ENCODE results near the gene E2F7.

The E2F7 gene

GRCh38 chr12:77031745-77032144, 33.6 kb downstream of the E2F7 start:
- no peak overlapping the region for H3K4me3 ChIP-seq (ENCODE audit: low read depth, low read length)
- DNase-seq (ENCODE audit: low read depth) = peak; percentile 1

GRCh38 chr12:77025782-77026314, 39.5 kb downstream of the E2F7 start:
- DNase-seq (ENCODE audit: low read depth) = no peak

DNA sequence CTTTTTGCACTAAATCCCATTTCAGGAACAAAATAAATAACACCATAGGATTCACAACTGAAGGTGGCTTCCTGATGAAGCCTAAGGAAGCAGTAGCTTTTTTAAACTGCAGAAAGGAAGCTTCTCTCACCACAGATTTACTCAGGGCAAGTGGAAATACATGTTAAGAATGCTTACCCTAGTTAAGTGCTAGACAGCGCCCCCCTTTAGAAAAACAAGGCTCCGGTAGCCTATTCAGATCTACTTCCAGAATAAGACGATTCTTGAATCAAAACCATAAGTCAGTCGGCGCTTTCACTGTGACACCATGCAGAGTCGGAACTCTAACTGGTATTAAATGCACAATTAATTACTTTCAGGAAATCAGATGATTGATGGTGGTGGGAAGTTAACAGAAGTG, 41.9 kb downstream of the E2F7 start:
- no peak overlapping the region for H3K4me3 ChIP-seq (ENCODE audit: low read depth, low read length)
- DNase-seq (ENCODE audit: low read depth) = no peak

More at GRCh38 chr12:77025782-77026314, 39.5 kb downstream of the E2F7 start:
- H3K4me3 ChIP-seq (ENCODE audit: low read depth, low read length) = no peak overlapping the region

DNA sequence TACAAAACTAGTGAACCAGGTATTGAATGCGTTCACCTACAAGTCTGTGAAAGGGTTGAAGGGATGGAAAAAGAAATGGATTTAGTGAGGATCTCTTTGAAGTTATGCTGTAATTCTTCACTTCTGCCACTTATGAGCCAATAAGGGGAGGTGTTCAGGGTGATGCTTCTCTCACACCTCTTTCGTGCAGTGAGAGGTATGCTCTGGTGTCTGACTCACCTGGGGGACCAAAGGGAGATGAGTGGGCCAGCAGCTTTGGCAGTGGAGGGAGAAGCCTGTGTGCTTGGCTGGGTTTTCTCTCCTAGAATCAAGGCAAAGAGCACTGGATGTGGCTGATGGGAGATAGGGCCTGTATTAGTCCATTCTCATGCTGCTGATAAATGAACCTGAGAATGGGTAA, 45.4 kb downstream of the E2F7 start:
- DNase-seq (ENCODE audit: low read depth) = no peak
- H3K4me3 ChIP-seq (ENCODE audit: low read depth, low read length) = no peak overlapping the region

DNA sequence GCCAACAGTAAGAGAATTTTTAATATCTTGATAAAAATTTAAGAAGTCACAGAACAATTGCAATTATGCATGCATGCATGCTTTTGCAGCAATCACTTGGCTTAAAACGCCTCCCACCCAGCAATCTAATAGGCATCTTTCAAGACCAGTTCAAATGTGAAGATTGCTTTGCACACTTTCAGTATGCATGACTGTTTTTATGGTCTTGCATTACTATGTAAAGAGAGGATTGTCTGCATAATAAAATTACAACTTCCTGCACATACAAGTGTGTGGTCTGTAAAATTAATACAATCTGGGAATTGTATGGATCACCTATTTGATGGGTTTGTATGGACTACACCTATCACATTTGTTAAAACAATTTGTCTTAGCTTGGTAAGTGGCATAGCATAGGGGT, 48.8 kb downstream of the E2F7 start:
- H3K4me3 ChIP-seq (ENCODE audit: low read depth, low read length) = no peak overlapping the region
- DNase-seq (ENCODE audit: low read depth) = no peak

DNA sequence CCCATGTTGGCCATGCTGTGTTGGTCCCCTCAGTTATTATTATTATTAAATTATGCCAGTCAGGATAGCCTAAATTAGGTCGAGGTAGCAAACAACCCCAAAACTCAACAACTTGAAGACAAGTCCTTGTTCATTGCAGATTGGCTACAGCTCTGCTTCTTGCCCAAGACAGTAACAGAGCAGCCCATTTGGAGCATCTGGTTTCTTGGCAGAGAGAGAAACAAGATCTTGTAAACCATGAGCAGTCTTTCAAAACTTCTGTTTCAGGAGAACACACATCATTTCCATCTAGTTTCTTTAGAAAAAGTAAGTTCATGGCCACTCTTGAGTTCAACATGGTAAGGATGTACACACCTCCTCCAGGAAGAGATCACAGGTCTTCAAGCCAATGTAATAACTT, 52.3 kb downstream of the E2F7 start:
- no peak for DNase-seq (ENCODE audit: low read depth)
- no peak overlapping the region for H3K4me3 ChIP-seq (ENCODE audit: low read depth, low read length)

GRCh38 chr12:77010691-77011548, 54.4 kb downstream of the E2F7 start:
- DNase-seq (ENCODE audit: low read depth) = peak; percentile 32
- no peak overlapping the region for H3K4me3 ChIP-seq (ENCODE audit: low read depth, low read length)

DNA sequence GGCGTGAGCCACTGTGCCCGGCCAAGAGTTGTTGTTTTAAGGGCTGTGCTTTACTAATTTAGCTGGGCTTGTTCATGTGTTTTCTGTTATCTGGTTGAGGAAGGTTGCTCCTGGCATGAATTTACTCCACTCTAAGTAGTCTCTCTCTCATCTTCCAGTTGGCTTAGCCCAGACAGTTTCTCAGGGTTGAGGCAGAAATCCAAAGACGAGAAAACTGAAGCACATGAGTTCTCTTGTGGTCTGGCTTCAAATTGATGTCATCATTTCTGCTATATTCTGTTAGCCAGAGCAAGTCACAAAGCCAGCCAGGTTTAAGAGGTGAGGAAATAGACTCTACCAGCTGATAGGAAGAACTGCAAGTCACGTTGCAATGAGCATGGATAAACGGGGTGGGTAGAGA, 57.9 kb downstream of the E2F7 start:
- H3K4me3 ChIP-seq (ENCODE audit: low read depth, low read length) = no peak overlapping the region
- DNase-seq (ENCODE audit: low read depth) = no peak

- DNase-seq (ENCODE audit: low read depth) = no peak
Observed at GRCh38 chr12:77005611-77006098, 59.7 kb downstream of the E2F7 start.

DNA sequence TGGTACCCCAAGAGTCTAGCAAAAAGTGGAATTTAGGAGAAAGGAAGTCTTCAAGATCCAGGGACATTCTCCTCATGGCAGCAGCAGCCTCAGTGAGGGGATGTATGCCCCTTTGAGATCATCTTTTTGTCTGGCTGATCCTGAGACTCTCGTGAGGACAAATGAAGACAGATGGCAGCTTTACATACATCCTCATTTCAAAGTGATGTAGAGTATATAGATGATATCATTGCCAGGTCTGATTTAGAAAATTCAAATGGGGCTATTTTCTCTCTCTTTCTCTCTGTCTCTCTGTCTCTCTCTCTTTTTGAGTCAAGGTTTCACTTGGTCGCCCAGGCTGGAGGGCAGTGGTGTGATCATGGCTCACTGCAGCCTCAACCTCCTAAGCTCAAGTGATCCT, 61.5 kb downstream of the E2F7 start:
- no peak overlapping the region for H3K4me3 ChIP-seq (ENCODE audit: low read depth, low read length)
- no peak for DNase-seq (ENCODE audit: low read depth)

More at GRCh38 chr12:77005611-77006098, 59.7 kb downstream of the E2F7 start:
- no peak overlapping the region for H3K4me3 ChIP-seq (ENCODE audit: low read depth, low read length)

GRCh38 chr12:77003246-77003645, 62.1 kb downstream of the E2F7 start:
- no peak overlapping the region for H3K4me3 ChIP-seq (ENCODE audit: low read depth, low read length)
- DNase-seq (ENCODE audit: low read depth) = no peak

DNA sequence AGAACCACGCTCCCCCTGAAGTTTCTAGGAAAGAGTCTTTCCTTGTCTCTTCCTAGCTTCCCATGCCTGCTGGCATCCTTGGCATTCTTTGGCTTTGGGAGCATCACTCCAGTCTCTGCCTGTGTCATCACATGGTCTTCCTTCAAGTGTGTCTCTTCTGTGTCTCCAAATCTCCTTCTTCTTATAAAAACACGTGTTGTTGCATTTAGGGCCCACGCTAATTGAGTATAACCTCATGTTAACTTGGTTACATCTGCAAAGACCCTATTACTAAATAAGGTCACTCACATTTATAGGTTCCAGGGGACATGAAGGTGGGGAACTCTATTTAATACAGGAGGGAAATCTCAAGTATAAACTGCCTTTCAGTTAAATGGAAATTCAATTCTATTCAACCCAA, 63.0 kb downstream of the E2F7 start:
- no peak overlapping the region for H3K4me3 ChIP-seq (ENCODE audit: low read depth, low read length)
- no peak for DNase-seq (ENCODE audit: low read depth)

DNA sequence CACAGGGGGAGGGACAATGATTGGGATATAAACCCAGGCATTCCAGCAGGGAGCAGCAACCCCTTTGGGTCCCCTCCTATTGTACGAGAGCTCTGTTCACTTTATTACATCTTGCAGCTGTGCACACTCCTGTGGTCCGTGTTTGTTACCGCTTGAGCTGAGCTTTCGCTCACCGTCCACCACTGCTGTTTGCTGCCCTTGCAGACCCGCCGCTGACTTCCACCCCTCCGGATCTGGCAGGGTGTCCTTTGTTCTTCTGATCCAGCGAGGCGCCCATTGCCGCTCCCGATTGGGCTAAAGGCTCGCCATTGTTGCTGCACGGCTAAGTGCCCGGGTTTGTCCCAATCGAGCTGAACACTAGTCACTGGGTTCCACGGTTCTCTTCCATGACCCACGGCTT, 64.1 kb downstream of the E2F7 start:
- no peak for DNase-seq (ENCODE audit: low read depth)
- no peak overlapping the region for H3K4me3 ChIP-seq (ENCODE audit: low read depth, low read length)

DNA sequence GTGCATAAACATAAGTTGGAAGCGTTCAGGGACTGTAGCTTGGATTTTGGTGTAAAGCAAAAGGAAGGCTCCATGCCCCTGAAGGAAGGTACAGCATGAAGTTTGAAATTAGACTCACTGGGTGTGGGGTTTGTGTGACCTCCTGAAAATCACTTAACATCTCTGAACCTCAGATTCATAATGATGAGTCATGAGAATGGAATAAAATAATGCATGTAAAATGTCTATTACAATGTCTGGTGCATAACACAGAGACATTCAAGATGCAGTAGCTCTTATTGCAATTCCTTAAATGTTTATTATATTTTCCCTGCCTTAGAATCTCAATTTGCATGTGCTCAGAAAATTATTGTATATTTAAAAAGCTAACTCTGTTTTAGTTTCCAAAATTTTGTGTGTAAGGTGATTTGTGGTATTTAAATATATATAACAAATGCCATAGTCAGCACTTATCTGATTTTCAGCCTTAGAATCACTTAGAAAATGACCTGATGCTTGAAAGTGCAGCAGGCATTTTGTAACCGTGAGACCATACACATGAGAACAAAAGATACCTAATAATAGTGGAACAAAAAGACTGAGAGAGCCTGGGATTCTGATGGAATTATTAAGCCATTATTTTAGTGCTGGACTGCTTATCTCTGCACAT, 66.3 kb downstream of the E2F7 start:
- DNase-seq (ENCODE audit: low read depth) = no peak

GRCh38 chr12:76998386-76998785, 67.0 kb downstream of the E2F7 start:
- H3K4me3 ChIP-seq (ENCODE audit: low read depth, low read length) = no peak overlapping the region
- DNase-seq (ENCODE audit: low read depth) = no peak

More for the DNA sequence above, 66.3 kb downstream of the E2F7 start:
- no peak overlapping the region for H3K4me3 ChIP-seq (ENCODE audit: low read depth, low read length)

GRCh38 chr12:76997011-76997780, 68.2 kb downstream of the E2F7 start:
- no peak for DNase-seq (ENCODE audit: low read depth)

GRCh38 chr12:76990716-76991115, 74.7 kb downstream of the E2F7 start:
- H3K4me3 ChIP-seq (ENCODE audit: low read depth, low read length) = no peak overlapping the region
- DNase-seq (ENCODE audit: low read depth) = no peak

More at GRCh38 chr12:76997011-76997780, 68.2 kb downstream of the E2F7 start:
- no peak overlapping the region for H3K4me3 ChIP-seq (ENCODE audit: low read depth, low read length)

DNA sequence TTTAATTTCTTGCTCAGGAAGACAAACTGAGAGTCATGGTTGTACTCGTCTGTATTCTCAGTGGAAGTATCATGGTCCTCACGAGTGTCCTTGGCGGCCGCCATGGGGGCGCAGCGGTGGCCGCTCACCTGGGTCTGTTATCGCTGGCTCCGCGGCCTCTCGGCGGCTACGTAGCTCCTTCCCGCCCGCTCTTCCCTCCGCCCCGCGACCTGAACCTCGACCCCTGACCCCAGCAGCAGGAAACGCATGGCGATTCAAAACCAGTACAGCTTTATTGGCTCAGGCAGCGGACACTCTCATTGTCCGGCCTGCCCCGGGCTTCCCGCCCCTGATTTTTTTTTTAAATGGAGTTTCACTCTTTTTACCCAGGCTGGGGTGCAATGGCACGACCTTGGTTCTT, 80.8 kb downstream of the E2F7 start:
- no peak overlapping the region for H3K4me3 ChIP-seq (ENCODE audit: low read depth, low read length)
- no peak for DNase-seq (ENCODE audit: low read depth)

DNA sequence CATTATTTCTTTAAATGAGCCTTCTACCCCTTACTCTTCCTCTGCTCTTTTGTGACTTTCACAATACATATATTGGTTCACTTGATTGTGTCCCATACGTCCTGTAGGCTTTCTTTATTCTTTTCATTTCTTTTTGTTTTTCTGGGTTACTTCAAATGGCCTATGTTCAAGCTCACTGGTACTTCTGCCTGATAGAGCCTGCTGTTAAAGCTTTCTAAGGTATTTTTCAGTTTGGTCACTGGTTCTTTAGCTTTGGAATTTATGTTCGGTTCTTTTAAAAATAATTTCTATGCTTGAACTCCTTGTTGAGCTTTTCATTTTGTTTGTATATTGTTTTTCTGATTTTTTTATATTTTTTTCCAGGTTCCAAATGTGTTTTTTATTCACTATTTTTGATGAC, 81.9 kb downstream of the E2F7 start:
- no peak for DNase-seq (ENCODE audit: low read depth)
- H3K4me3 ChIP-seq (ENCODE audit: low read depth, low read length) = no peak overlapping the region

- no peak for DNase-seq (ENCODE audit: low read depth)
- no peak overlapping the region for H3K4me3 ChIP-seq (ENCODE audit: low read depth, low read length)
Observed at GRCh38 chr12:76980196-76980595, 85.2 kb downstream of the E2F7 start.

All from skeletal muscle cell (primary cell).